Fibroblast of lung (primary cell): ENCODE data around the gene DPP4.

Source experiments
- EZH2 ChIP-seq: IDR thresholded peaks from 2 replicates; pipeline ENCODE4 v1.5.1; 2012; ENCODE audit warnings: low read length, control low read depth, mild to moderate bottlenecking; ENCODE audit errors: missing control alignments
- TF ChIP-seq, protein P1 (sequence below), 2 donors: IDR thresholded peaks in 1 of 2; conservative IDR thresholded peaks in 1 of 2; 1 replicate in 1 of 2; 2 replicates in 1 of 2; pipeline ENCODE4 v1.5.1; 2011 to 2012; ENCODE audit warnings: low read length in 2 of 2, control low read depth in 1 of 2, inconsistent platforms in 1 of 2, low read depth in 1 of 2, mild to moderate bottlenecking in 1 of 2

GRCh38 chr2:161990741-161991140 is 83.3 kb downstream of the DPP4 start:
- TF ChIP-seq, protein P1, sequence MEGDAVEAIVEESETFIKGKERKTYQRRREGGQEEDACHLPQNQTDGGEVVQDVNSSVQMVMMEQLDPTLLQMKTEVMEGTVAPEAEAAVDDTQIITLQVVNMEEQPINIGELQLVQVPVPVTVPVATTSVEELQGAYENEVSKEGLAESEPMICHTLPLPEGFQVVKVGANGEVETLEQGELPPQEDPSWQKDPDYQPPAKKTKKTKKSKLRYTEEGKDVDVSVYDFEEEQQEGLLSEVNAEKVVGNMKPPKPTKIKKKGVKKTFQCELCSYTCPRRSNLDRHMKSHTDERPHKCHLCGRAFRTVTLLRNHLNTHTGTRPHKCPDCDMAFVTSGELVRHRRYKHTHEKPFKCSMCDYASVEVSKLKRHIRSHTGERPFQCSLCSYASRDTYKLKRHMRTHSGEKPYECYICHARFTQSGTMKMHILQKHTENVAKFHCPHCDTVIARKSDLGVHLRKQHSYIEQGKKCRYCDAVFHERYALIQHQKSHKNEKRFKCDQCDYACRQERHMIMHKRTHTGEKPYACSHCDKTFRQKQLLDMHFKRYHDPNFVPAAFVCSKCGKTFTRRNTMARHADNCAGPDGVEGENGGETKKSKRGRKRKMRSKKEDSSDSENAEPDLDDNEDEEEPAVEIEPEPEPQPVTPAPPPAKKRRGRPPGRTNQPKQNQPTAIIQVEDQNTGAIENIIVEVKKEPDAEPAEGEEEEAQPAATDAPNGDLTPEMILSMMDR (conservative IDR thresholded peaks at IDR 0.05 in 1 of 2, IDR thresholded peaks at IDR 0.05 in 1 of 2; ENCODE audit: low read depth in 1 of 2, low read length in 2 of 2), result no peak
- TF ChIP-seq EZH2, result no peak
